ENCODE data around the gene PLTP.
"Not testable (repeated sequence)": the region's sequence is repeated elsewhere in the genome, so short reads cannot be mapped to it uniquely, and the experiment has no call there.

Gene PLTP

DNA sequence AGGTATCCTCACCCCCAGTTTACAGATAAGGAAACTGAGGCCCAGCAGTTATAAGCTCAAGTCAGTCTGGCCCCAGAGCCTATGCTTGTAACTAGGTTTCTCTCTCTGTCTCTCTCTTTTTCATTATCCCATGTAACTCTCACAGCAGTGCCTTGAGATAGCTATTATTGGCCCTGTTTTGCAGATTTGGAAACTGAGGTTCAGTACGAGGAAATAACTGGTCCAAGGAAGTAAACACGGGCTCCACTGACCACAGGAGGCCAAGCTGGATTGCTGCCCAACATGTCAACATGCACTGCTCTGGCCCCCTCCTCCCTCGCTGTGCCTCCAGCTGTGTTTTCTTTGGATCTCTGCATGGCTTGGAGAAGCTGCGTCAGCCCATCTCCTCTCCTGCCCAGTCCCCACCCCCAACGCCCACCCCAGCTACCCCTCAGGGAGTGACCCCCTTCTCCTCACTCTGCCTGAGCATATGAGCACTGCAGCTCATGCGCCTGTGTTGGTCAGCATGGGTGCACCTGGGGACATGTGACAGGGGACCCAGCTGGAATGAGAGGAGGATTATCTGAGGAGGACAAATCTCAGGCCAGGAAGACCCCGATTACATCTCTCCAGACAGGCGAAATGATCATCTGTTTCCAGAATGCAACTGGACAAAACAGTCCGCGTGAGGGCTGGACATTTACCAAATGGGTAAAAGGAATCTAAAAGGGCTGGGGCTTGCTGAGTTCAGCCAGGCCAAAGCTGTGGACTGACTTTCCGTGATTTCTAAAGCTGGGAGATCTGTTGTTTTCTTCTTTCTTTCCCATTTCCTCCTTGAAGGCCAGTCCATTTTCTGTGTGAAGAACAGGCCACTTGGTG, 7.8 kb upstream of the PLTP start:
- DNase-seq: peak; percentile 84

DNA sequence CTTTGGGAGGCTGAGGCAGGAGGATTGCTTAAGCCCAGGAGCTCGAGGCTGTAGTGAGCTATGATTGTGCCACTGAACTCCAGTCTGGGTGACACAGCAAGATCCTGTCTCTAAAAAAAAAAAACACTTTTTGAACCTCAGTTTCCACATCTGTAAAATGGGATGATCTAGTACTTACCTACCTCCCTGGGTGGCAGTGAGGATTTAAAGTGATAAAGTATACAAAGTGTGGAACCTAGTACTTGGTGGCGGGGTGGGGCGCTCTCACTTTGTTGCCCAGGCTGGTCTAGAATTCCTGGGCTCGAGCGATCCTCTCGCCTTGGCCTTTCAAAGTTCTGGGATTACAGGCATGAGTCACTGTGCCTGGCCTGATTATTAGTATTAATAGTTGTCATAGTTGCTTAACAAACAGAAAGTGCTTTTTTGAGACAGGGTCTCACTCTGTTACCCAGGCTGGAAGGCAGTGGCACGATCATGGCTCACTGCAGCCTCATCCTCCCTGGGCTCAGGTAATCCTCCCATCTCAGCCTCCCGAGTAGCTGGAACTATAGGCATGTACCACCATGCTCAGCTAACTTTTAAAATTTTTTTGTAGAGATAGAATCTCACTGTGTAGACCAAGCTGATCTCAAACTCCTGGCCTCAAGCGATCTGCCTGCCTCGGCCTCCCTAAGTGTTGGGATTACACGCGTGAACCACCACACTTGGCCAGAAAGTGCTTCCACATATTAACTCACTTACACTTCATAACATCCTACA, 7.0 kb upstream of the PLTP start:
- DNase-seq: no peak

DNA sequence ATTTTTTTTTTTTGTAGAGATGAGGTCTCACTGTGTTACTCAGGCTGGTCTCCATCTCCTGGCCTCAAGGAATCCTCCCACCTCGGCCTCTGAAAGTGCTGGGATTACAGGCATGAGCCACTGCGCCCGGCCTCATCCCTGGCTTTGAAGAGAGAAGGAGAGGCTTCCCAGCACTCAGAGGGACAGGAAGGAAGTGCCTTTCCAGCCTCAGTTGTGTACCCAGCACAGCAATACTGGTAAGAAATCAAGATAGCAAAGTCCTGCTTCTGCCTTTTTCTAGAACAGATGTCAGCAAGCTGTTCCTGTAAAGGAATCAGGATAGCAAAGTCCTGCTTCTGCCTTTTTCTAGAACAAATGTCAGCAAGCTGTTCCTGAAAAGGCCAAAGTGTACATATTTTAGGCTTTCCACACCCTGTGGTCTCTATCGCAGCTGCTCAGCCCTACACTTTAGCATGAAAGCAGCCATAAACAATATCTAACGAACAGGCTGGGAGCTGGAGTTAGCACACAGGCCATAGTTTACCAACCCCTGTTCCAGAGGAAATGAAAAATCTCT, 6.3 kb upstream of the PLTP start:
- no peak for DNase-seq

DNA sequence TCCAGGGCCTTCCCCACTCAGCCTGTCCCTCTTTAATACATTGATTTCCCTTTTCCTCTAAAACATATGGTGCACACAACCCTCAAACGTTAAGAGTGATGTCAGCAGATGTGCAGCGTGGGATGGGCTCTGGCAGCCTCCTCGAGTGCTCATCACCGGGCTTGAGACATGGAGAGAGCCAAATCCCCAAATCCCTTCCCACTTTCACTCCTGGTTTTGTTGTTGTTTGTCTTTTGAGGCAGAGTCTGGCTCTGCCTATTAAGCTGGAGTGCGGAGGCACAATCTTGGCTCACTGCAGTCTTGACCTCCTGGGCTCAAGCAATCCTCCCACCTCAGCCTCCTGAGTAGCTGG, 5.8 kb upstream of the PLTP start:
- peak; percentile 83 for DNase-seq

DNA sequence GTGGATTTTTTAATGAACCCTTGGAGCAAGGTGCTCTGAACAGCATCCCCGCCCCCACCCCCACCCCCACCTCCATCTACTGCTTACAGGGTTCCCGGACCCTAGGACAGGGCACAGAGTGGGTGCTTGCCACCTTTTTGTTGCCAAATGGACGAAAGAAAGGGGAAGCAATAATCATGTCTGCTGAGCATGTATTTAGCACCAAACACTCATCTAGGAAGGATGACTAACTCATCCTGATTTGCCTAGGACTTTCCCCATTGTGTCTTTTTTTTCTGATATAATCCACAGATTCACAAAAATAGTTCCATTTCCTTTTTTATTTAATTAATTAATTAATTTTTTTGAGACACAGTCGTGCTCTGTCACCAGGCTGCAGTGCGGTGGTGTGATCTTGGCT, 1.2 kb upstream of the PLTP start:
- DNase-seq: no peak

DNA sequence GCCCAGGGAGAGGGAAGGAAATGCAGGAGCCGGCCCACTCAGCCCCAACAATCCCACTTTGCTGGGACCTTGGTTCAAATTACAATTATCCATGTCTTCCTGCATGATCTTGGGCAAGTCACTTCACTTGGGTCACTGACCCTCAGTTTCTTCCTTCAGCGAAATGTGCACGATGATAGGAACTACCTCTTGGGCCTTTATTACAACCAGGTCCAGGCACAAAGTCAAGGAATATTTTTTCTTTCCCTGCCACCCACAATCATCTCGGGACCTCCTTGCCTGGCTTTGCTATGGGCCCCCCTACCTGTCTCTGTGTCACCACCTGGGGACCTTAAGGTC, 358 bp upstream of the PLTP start:
- DNase-seq: no peak

DNA sequence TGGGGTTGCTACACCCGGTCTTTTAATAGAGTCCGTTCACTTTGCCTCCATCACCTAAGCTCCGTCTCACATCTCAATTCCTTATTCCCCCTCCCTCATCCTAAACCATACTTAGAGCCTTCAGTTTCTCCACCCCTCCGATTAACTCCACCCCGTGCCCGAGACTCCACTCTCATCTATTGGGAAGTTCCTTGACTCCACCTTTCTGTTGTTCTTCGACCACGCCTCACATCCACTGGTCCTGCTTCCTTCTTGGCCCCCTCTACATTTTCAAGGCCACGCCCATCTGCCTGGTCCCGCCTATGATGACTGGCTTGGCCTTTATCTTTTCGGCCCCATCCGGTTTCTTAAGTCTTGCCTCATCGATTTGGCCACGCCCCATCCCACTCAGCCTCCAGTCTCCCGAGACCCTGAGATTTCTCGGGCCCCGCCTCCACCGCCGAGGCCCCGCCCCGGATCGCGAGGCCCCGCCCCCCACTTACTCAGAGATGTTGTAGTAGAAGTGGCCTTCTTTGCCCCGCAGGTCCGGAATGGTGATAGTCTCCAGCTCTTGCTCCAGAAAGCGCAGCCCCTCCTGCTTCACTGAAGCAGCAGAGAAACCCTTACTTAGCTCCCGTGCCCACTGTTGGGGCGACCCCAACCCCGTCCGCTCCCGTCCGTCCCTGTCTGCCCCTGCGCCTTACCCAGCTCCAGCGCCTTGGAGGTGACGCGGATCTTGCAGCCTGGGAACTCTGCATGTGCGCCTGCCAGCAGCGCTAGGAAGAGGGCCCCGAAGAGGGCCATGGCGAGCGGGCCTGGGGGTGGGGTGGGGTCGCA, 1.1 kb downstream of the PLTP start:
- peak; percentile 94 for DNase-seq

DNA sequence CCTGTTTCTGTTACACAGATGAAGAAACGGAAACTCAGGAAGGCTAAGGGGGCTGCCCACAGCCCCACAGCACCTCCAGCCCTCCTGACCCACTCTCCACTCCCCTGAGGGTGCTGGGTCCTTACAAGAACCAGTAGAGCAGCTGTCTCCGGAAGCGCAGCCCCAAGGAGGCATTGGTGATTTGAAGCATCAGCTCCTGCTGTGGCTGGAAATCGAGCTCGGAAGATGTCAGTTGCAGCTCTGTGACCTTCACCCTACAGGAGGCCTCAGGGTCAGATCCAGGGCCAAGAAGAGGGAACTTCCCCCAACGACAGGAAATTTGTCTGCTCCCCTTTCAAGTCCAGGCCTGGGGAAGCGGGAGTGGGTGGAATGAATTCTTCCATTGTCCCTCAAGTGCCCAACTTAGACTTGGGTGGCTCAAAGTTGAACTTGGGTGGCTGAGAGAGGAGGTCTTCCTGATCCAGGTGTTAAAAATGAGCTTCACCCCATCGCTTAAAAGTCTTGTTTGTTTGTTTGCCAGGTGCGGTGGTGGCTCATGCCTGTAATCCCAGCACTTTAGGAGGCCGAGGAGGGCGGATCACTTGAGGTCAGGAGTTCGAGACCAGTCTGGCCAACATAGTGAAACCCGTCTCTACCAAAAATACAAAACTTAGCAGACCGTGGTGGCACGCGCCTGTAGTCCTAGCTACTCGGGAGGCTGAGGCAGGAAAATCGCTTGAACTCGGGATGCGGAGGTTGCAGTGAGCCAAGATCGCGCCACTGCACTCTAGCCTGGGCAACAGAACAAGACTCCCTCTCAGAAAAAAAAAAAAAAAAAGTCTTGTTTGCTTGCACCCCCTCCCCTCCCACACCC, 1.9 kb downstream of the PLTP start:
- no peak for DNase-seq

DNA sequence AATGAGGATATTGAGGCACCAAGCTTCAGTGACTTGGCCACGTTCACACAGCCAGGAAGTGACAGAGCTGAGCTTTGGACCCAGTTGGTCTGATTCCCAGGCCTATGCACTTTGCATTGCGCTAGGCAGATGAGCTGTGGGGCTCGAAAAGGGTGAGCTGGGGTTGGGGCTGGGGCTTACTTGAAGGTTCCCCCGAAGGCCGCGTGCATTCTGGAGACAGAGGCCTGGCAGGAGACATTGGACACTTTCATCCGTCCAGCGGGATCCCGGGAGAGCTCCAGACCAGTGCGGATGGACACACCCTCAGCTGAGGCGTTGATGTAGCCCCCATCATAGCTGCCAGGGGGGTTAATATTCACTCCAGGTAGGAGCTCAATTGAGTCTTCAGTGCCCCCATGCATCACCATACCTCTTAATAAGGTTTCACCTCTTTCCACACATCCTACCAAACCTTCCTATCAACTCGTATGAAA, 2.6 kb downstream of the PLTP start:
- DNase-seq: no peak

DNA sequence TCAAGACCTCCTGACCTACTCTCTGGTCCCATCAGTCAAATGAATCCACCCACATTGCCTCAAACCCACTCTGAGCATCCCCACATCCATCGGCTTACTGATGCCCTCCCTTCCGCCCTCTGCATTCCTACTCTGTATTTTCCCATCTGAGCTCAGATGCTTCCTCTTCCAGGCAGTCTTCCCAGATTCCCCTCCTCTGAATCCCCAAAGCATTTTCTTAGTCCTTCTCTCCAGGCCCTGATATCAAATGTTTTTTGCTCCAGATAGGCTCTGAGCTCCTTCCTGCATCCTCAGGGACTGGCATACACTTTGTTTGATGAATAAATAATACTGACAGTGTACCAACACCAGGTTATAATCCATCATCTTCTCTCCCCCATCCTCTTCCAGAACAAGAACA, 3.9 kb downstream of the PLTP start:
- DNase-seq: no peak

DNA sequence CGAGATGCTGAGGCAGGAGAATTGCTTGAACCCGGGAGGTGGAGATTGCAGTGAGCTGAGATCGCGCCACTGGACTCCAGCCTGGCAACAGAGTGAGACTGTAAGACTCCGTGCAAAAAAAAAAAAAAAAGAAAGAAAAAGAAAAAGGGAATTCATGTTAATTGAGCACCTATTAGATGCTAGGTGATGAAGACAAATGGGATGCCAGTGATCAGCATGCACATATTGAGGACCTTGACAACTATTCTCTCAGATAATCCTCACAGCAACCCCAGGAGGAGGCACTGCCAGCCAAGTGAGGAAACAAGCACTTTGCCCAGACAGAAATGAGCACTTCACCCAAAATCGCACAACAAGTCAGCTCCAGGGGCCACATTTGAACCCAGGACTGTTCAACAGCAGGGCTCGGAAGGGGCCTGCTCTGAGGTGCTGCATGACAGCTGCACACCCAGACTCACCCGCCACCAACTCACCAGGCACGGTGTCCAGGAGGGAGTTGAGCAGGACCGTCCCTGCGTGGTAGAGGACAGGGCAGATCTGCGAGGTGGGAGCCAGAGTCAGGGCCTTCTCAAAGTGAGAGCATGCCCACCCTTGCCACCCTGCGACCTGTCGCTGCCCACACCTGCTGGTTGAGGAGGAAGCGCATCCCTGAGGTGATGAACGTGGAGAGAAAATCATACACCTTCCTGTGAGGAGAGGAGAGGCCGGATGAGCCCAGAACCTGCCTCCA, 4.6 kb downstream of the PLTP start:
- no peak for DNase-seq

DNA sequence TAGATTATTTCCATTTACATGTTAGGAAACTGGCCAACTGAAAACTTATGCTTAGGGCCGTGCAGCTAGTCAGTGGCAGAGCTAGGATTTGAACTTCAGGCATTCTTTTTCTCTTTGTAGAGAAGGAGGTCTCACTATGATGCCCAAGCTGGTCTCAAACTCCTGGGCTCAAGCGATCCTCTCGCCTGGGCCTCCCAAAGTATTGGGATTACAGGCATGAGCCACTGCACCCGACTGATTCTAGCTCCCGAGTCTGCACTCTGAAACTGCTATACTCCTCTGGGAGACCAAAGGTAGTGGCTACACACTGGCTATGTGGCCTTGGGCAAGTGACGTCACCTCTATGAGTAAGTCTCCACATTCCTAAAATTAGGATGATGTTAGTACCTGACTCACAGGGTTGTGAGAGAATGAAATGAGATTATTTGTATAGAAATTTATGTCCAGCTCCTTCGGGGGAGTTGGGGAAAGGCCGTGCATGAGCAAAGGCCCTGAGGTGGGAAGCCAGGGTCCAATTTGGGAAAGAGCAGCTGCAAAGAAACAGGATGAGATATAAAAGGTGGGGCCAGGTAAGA, 6.4 kb downstream of the PLTP start:
- DNase-seq: no peak

DNA sequence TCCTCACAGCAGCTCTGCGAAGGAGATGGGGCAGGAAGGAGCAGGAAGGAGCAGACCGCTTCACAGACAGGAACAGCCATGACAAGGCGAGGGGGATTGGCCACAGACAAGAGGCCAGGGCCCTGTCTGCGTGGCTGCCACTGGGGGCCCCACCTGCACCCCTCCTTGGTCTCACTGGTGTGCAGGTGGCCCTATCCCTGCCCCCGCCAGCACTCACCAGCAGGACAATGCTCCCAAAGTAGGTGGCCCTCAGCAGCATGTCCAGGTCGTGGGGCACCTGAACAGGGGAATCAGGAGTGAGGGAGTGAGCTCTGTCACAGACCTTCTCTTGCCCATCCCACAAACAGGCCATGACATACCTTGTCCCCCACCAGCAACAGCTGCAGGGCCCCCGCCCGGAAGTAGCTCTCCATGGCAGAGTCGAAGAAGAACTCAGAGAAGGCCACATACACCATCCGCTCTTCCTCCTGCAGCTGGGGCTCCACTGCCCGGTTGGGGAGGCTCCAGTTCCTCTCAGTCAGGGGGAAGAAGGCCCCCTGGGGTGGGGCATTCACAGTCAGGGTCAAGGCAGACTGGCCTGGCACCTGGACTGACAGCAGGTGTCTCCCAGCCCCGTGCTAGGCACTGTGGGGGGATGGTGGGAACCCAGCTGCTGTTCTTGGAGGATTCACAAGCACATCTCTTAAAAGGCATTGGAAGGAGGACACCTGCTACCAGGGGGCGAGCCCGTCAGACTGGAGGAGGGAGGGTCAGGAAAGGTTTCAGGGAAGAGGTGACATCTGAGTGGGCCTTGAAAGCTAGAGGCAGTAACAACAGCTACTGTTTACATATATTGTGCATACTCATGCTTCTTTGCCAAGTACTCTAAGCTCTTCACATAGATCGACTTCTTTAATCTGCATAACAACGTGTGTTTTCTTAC, 7.1 kb downstream of the PLTP start:
- DNase-seq: no peak

DNA sequence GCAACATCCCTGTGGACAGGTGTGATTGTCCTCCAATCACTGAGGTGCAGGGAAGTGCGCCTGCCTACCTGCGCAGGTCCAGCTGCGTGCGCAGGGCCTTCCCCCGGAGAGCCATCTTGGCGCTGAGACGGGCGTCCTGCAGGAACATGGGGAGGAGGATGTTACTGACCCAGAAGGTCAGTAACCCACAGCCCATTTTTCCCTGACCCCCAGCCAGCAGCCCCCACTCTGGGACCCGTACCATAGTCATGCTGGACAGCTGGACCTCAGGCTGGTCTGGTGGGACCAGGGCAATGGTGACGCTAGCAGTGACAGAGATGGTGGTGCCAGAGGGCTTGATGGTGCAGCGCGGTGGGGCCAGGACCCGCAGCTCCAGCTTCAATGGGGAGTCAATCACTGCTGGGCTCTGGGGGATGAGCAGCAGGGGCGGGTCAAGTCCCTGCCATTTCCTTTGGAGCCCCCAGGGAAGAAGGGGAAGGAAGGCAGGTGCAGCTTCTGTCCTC, 9.7 kb downstream of the PLTP start:
- DNase-seq: no peak

DNA sequence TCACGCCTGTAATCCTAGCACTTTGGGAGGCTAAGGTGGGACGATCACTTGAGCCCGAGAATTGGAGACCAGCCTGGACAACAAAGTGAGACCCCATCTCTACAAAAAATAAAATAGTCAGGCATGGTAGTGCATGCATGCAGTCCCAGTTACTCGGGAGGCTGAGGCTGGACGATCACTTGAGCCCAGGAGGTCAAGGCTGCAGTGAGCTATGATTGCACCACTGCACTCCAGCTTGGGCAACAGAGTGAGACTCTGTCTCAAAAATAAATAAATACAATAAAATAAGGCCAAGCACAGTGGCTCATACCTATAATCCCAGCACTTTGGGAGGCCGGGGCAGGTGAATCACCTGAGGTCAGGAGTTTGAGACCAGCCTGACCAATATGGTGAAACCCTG, 10.6 kb downstream of the PLTP start:
- not testable (repeated sequence) for DNase-seq

DNA sequence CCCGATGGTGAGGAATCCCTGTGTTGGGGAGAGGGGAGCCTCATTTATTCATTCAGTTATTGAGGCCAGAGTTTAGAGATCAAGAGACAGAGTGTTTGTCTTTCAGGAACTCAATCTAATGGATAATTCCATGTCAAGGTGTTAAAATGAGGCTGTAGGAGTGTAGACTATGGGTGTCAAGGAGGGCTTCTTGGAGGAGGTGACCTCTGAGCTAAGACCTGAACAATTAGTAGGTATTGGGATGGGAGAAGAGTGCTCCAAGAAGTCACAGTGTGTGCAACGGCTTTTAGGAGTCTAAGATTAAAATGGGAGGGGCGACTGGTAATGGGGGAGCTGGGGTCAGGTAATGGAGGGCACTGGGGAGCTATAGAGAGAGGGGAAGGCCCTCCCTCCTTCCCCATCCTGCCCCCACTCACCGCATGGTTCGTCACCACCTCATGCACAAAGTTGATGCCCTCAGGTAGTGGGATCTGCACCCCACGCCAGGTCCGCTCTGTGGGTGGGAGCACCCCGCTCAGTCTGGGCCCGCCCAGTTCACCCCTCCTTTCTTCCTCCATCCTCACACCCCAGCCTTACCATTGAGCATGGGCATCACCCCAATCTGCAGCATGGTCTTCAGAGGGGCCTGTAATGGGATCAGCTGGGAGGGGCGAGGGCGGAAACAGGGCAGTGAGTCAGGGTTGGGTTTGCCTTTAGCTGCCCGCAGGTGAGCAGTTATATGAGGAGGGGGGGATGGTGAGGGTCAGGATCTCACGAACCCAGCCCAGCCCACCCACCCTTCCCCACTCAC, 12.7 kb downstream of the PLTP start:
- no peak for DNase-seq

DNA sequence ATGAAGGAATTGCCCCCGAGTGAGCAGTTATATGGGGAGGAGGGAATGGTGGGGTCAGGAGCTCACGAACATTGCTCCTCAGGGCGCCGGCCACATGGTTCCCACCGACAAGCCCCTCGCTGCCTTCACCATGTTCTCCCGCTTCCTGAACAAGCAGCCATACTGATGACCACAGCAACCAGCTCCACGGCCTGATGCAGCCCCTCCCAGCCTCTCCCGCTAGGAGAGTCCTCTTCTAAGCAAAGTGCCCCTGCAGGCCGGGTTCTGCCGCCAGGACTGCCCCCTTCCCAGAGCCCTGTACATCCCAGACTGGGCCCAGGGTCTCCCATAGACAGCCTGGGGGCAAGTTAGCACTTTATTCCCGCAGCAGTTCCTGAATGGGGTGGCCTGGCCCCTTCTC, 13.7 kb downstream of the PLTP start:
- DNase-seq: no peak

DNA sequence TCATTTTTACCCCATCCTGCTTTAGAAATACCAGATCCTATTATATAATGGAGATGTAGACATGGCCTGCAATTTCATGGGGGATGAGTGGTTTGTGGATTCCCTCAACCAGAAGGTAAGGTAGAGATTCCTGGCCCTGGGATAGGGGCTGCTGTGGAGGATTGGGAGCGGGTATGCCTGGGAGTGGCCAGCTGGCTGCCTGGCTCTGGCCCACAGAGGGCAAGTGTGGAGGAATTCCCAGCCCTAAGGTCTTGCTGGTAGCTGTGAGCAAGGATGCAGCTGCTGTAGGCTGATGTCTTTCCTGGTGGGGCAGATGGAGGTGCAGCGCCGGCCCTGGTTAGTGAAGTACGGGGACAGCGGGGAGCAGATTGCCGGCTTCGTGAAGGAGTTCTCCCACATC, 14.3 kb downstream of the PLTP start:
- DNase-seq: no peak

DNA sequence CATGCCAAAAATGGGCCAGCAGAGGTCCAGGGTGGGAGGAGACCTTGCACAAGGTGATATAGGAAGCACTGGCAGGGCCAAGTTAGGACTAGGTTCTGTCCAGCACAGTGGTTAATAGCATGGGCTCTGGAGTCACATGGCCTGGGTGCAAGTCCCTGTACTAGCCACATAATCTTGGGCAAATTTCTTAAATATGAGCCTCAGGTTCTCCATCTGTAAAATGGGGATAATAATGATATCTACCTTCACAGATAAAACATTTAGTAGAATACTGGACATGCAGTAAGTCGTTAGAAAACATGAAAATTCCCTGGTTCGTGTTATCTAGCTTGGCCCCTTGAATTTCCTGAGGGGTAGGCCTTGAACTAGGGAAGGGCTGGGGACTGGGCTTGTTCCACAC, 14.7 kb downstream of the PLTP start:
- DNase-seq: no peak
